Liver (tissue), 3 donors: ENCODE results near the gene COL8A1.

ENCODE experiments used
- HNF4G ChIP-seq: IDR thresholded peaks from 2 replicates; pipeline ENCODE4 v1.6.1; 2016; ENCODE audit warnings: antibody characterized with exemption
- JUND ChIP-seq, 2 donors: IDR thresholded peaks; 2 replicates each; pipeline ENCODE4 v1.6.1; 2016; ENCODE audit warnings: antibody characterized with exemption in 2 of 2
- RAD21 ChIP-seq, 2 donors: IDR thresholded peaks; 2 replicates each; pipeline ENCODE4 v1.6.1; 2016; ENCODE audit warnings: antibody characterized with exemption in 2 of 2, mild to moderate bottlenecking in 2 of 2
- SP1 ChIP-seq: IDR thresholded peaks from 2 replicates; pipeline ENCODE4 v1.6.1; 2018; ENCODE audit warnings: antibody characterized with exemption, mild to moderate bottlenecking
- TAF1 ChIP-seq: conservative IDR thresholded peaks from 2 replicates; pipeline ENCODE4 v1.6.1; 2016; ENCODE audit warnings: antibody characterized with exemption, mild to moderate bottlenecking
- TF ChIP-seq, protein P1 (sequence below): fragments of 150-350 bp; IDR thresholded peaks from 2 replicates; pipeline ENCODE4 v1.5.1; 2017; ENCODE audit warnings: improper control_type of control experiment, low read depth, low read length; ENCODE audit not compliant: missing input control
- TF ChIP-seq, protein P2 (sequence below): IDR thresholded peaks from 2 replicates; pipeline ENCODE4 v1.6.1; 2016; ENCODE audit warnings: antibody characterized with exemption, mild to moderate bottlenecking
- TF ChIP-seq, protein P3 (sequence below): IDR thresholded peaks from 2 replicates; pipeline ENCODE4 v1.6.1; 2016; ENCODE audit warnings: antibody characterized with exemption
- donor health status: healthy.
- donor health status: healthy.

- TF ChIP-seq, protein P1, sequence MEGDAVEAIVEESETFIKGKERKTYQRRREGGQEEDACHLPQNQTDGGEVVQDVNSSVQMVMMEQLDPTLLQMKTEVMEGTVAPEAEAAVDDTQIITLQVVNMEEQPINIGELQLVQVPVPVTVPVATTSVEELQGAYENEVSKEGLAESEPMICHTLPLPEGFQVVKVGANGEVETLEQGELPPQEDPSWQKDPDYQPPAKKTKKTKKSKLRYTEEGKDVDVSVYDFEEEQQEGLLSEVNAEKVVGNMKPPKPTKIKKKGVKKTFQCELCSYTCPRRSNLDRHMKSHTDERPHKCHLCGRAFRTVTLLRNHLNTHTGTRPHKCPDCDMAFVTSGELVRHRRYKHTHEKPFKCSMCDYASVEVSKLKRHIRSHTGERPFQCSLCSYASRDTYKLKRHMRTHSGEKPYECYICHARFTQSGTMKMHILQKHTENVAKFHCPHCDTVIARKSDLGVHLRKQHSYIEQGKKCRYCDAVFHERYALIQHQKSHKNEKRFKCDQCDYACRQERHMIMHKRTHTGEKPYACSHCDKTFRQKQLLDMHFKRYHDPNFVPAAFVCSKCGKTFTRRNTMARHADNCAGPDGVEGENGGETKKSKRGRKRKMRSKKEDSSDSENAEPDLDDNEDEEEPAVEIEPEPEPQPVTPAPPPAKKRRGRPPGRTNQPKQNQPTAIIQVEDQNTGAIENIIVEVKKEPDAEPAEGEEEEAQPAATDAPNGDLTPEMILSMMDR, result no peak
- TF ChIP-seq RAD21 (IDR thresholded peaks at IDR 0.05) (no peak), SP1 (no peak), JUND (IDR thresholded peaks at IDR 0.05) (no peak), TAF1 (no peak), HNF4G (no peak)
- TF ChIP-seq, protein P2, sequence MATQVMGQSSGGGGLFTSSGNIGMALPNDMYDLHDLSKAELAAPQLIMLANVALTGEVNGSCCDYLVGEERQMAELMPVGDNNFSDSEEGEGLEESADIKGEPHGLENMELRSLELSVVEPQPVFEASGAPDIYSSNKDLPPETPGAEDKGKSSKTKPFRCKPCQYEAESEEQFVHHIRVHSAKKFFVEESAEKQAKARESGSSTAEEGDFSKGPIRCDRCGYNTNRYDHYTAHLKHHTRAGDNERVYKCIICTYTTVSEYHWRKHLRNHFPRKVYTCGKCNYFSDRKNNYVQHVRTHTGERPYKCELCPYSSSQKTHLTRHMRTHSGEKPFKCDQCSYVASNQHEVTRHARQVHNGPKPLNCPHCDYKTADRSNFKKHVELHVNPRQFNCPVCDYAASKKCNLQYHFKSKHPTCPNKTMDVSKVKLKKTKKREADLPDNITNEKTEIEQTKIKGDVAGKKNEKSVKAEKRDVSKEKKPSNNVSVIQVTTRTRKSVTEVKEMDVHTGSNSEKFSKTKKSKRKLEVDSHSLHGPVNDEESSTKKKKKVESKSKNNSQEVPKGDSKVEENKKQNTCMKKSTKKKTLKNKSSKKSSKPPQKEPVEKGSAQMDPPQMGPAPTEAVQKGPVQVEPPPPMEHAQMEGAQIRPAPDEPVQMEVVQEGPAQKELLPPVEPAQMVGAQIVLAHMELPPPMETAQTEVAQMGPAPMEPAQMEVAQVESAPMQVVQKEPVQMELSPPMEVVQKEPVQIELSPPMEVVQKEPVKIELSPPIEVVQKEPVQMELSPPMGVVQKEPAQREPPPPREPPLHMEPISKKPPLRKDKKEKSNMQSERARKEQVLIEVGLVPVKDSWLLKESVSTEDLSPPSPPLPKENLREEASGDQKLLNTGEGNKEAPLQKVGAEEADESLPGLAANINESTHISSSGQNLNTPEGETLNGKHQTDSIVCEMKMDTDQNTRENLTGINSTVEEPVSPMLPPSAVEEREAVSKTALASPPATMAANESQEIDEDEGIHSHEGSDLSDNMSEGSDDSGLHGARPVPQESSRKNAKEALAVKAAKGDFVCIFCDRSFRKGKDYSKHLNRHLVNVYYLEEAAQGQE, result no peak
- TF ChIP-seq, protein P3, sequence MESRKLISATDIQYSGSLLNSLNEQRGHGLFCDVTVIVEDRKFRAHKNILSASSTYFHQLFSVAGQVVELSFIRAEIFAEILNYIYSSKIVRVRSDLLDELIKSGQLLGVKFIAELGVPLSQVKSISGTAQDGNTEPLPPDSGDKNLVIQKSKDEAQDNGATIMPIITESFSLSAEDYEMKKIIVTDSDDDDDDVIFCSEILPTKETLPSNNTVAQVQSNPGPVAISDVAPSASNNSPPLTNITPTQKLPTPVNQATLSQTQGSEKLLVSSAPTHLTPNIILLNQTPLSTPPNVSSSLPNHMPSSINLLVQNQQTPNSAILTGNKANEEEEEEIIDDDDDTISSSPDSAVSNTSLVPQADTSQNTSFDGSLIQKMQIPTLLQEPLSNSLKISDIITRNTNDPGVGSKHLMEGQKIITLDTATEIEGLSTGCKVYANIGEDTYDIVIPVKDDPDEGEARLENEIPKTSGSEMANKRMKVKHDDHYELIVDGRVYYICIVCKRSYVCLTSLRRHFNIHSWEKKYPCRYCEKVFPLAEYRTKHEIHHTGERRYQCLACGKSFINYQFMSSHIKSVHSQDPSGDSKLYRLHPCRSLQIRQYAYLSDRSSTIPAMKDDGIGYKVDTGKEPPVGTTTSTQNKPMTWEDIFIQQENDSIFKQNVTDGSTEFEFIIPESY, result no peak
These were observed 58.9 kb downstream of the COL8A1 start for GRCh38 chr3:99697250-99697649.
